K562 (cell line): Measurements from ENCODE around the gene CUL5. TPM values are rescaled to one million over a fixed set of nuclear protein-coding genes. Genes with fewer than 3 reads are reported as not detected.

ENCODE experiments used
- ARID2 ChIP-seq: fragments of 450-650 bp; IDR thresholded peaks from 2 replicates; pipeline ENCODE4 v1.6.1; 2017; ENCODE audit warnings: antibody characterized with exemption, mild to moderate bottlenecking
- BRF1 ChIP-seq: IDR thresholded peaks from 3 replicates; pipeline ENCODE4 v1.6.1; 2011; ENCODE audit warnings: borderline replicate concordance, mild to moderate bottlenecking; ENCODE audit not compliant: insufficient read length; ENCODE audit errors: extremely low read depth
- DACH1 ChIP-seq: fragments of 450-650 bp; IDR thresholded peaks from 2 replicates; pipeline ENCODE4 v1.6.1; 2018; ENCODE audit not compliant: partially characterized antibody
- EGR1 ChIP-seq: fragments of 450-650 bp; conservative IDR thresholded peaks from 2 replicates; pipeline ENCODE4 v1.6.1; 2017; ENCODE audit warnings: mild to moderate bottlenecking
- NR2C2 ChIP-seq, 2 experiments: fragments of 200-800 bp in 1 of 2; sonication (Bioruptor generic) in 1 of 2; sonication (generic) in 1 of 2; formaldehyde crosslinking in 1 of 2; IDR thresholded peaks; 2 replicates each; pipeline versions ENCODE4 v1.6.1 to v1.8.0; 2016 to 2022; ENCODE audit warnings: mild to moderate bottlenecking in 1 of 2, missing compliant biosample characterization in 1 of 2, missing genetic modification characterization in 1 of 2, missing genetic modification reagents in 1 of 2
- RFX5 ChIP-seq: IDR thresholded peaks from 2 replicates; pipeline ENCODE4 v1.6.1; 2011; ENCODE audit warnings: low read depth, mild to moderate bottlenecking, improper control_type of control experiment, low read length
- SIN3A ChIP-seq, 2 experiments: fragments of 150-350 bp in 1 of 2; IDR thresholded peaks; 2 replicates each; pipeline ENCODE4 v1.6.1; 2011 to 2016; ENCODE audit warnings: borderline replicate concordance in 2 of 2, low read depth in 2 of 2, low read length in 2 of 2, mild to moderate bottlenecking in 2 of 2, moderate library complexity in 2 of 2; ENCODE audit not compliant: control insufficient read depth in 1 of 2
- STAG1 ChIP-seq: sonication (generic); formaldehyde crosslinking; IDR thresholded peaks from 2 replicates; pipeline ENCODE4 v1.5.0; 2020; ENCODE audit warnings: missing genetic modification reagents, borderline replicate concordance
- ZBTB7A ChIP-seq: IDR thresholded peaks from 2 replicates; pipeline ENCODE4 v1.6.1; 2011; ENCODE audit warnings: low read depth, mild to moderate bottlenecking, low read length, moderate library complexity, borderline replicate concordance; ENCODE audit not compliant: control insufficient read depth
- polyA plus RNA-seq, 8 experiments: library from polyadenylated mRNA; depleted of rRNA in 4 of 8; stranded (reverse) in 5 of 8; unstranded in 3 of 8; fragments of >200 nt; fragmentation: Nextera tagmentation in 2 of 8; fragmentation: Illumina TruSeq in 1 of 8; extraction: Ambion mirVana in 2 of 8; extraction: Trizol in 1 of 8; gene quantifications; 2 replicates each; pipeline versions ENCODE4 v1.2.1 to v1.2.3, GENCODE V29; 2011 to 2014; ENCODE audit warnings: inconsistent platforms in 1 of 8, missing spikeins in 1 of 8
- total RNA-seq, 7 experiments: library from RNA; depleted of rRNA in 6 of 7; stranded (reverse); fragments of >200 nt in 6 of 7; fragmentation: Illumina TruSeq in 2 of 7; extraction: Trizol in 2 of 7; gene quantifications; 2 replicates each; pipeline versions ENCODE4 v1.2.1 to v1.2.3, GENCODE V29; 2011 to 2021; ENCODE audit warnings: low replicate concordance in 1 of 7
- TF ChIP-seq, protein P1 (sequence below), 2 experiments: IDR thresholded peaks; 2 replicates each; pipeline ENCODE4 v1.6.1; 2012; ENCODE audit warnings: improper control_type of control experiment in 2 of 2, low read depth in 2 of 2, low read length in 2 of 2, borderline replicate concordance in 1 of 2
- TF ChIP-seq, protein P2 (sequence below): fragments of 450-650 bp; IDR thresholded peaks from 2 replicates; pipeline ENCODE4 v1.6.1; 2016; ENCODE audit warnings: borderline replicate concordance
- TF ChIP-seq, protein P3 (sequence below), 2 experiments: fragments of 450-650 bp; IDR thresholded peaks; 2 replicates each; pipeline ENCODE4 v1.6.1; 2016
- TF ChIP-seq, protein P4 (sequence below): conservative IDR thresholded peaks from 2 replicates; pipeline ENCODE4 v1.6.1; 2011; ENCODE audit warnings: low read depth, mild to moderate bottlenecking, low read length; ENCODE audit not compliant: control insufficient read depth

Gene CUL5
- total and polyA plus RNA-seq, 9 of the 15 experiments (the other 6 are each of a cell fraction or from before 2014, with no cell fraction given): 14.3 to 45.9 (median 23.0) TPM

GRCh38 chr11:108009497-108010370 lies 1.0 kb downstream of the CUL5 start (continued):
- peak in 1 of 2 experiments; percentile 46; a peak in 1 of 4 replicates for TF ChIP-seq SIN3A (IDR thresholded peaks at IDR 0.05; ENCODE audit: borderline replicate concordance in 2 of 2, control insufficient read depth in 1 of 2, low read depth in 2 of 2, low read length in 2 of 2)
- TF ChIP-seq, protein P1, sequence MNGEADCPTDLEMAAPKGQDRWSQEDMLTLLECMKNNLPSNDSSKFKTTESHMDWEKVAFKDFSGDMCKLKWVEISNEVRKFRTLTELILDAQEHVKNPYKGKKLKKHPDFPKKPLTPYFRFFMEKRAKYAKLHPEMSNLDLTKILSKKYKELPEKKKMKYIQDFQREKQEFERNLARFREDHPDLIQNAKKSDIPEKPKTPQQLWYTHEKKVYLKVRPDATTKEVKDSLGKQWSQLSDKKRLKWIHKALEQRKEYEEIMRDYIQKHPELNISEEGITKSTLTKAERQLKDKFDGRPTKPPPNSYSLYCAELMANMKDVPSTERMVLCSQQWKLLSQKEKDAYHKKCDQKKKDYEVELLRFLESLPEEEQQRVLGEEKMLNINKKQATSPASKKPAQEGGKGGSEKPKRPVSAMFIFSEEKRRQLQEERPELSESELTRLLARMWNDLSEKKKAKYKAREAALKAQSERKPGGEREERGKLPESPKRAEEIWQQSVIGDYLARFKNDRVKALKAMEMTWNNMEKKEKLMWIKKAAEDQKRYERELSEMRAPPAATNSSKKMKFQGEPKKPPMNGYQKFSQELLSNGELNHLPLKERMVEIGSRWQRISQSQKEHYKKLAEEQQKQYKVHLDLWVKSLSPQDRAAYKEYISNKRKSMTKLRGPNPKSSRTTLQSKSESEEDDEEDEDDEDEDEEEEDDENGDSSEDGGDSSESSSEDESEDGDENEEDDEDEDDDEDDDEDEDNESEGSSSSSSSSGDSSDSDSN (IDR thresholded peaks at IDR 0.05; ENCODE audit: borderline replicate concordance in 1 of 2, low read depth in 2 of 2, low read length in 2 of 2): 0 out of 4 replicates have a peak, but pooled peaks of 1 of the 2 experiments have one; percentile 44
- TF ChIP-seq EGR1: peak; percentile 74
- TF ChIP-seq, protein P2, sequence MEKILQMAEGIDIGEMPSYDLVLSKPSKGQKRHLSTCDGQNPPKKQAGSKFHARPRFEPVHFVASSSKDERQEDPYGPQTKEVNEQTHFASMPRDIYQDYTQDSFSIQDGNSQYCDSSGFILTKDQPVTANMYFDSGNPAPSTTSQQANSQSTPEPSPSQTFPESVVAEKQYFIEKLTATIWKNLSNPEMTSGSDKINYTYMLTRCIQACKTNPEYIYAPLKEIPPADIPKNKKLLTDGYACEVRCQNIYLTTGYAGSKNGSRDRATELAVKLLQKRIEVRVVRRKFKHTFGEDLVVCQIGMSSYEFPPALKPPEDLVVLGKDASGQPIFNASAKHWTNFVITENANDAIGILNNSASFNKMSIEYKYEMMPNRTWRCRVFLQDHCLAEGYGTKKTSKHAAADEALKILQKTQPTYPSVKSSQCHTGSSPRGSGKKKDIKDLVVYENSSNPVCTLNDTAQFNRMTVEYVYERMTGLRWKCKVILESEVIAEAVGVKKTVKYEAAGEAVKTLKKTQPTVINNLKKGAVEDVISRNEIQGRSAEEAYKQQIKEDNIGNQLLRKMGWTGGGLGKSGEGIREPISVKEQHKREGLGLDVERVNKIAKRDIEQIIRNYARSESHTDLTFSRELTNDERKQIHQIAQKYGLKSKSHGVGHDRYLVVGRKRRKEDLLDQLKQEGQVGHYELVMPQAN: 0 out of 2 replicates have a peak, but pooled peaks have one; percentile 30
- TF ChIP-seq NR2C2 (CRISPR knock-in tag; IDR thresholded peaks at IDR 0.05): no peak
- peak; percentile 12; the same call in 1 of the 2 replicates for TF ChIP-seq NR2C2 (tag; IDR thresholded peaks at IDR 0.05)
- TF ChIP-seq, protein P3, sequence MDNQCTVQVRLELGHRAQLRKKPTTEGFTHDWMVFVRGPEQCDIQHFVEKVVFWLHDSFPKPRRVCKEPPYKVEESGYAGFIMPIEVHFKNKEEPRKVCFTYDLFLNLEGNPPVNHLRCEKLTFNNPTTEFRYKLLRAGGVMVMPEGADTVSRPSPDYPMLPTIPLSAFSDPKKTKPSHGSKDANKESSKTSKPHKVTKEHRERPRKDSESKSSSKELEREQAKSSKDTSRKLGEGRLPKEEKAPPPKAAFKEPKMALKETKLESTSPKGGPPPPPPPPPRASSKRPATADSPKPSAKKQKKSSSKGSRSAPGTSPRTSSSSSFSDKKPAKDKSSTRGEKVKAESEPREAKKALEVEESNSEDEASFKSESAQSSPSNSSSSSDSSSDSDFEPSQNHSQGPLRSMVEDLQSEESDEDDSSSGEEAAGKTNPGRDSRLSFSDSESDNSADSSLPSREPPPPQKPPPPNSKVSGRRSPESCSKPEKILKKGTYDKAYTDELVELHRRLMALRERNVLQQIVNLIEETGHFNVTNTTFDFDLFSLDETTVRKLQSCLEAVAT (IDR thresholded peaks at IDR 0.05): peak; percentile 42 to 45; a peak in 1 of 4 replicates
- peak; percentile 47 for TF ChIP-seq DACH1
- TF ChIP-seq, protein P4, sequence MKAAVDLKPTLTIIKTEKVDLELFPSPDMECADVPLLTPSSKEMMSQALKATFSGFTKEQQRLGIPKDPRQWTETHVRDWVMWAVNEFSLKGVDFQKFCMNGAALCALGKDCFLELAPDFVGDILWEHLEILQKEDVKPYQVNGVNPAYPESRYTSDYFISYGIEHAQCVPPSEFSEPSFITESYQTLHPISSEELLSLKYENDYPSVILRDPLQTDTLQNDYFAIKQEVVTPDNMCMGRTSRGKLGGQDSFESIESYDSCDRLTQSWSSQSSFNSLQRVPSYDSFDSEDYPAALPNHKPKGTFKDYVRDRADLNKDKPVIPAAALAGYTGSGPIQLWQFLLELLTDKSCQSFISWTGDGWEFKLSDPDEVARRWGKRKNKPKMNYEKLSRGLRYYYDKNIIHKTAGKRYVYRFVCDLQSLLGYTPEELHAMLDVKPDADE: 0 out of 2 replicates have a peak, but pooled peaks have one; percentile 39
- peak; percentile 8; the same call in 1 of the 2 replicates for TF ChIP-seq ZBTB7A
- TF ChIP-seq BRF1: no peak
- TF ChIP-seq STAG1: no peak
- TF ChIP-seq ARID2: 0 out of 2 replicates have a peak, but pooled peaks have one; percentile 38
- no peak for TF ChIP-seq RFX5
